Measurements from ENCODE around the gene PDE4B.

The PDE4B gene

DNA sequence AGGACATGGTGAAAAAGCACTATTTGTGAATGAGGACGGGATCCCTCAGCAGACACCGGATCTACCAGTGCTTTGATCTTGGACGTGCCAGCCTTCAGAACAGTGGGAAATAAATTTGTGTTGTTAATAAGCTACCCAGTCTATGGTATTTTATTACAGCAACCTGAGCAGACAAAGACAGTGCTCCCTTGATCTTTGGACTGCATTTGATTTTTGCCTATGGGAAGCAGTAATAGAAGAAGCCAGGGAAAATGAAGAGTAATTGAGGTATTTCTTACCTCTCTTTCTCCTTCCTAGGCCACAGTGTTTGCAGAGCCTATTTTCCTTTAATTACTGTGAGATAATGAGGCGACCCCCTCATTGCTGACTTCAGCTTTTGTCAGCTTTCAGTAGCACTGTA lies 87.9 kb downstream of the PDE4B start:
- Mint-ChIP-seq H3K36me3 (no peaks in the 10 kb centered on the region), H3K27ac (no peak overlapping the region), H3K9me3 (peaks cover 0 to 3% of the 10 kb centered on the region in 2 donors), H3K27me3 (no peaks in the 10 kb centered on the region), H3K4me3 (no peak overlapping the region), H3K4me1 (no peaks in the 10 kb centered on the region)
- ATAC-seq (replicated peaks) (no peak), DNase-seq (no peak)

DNA sequence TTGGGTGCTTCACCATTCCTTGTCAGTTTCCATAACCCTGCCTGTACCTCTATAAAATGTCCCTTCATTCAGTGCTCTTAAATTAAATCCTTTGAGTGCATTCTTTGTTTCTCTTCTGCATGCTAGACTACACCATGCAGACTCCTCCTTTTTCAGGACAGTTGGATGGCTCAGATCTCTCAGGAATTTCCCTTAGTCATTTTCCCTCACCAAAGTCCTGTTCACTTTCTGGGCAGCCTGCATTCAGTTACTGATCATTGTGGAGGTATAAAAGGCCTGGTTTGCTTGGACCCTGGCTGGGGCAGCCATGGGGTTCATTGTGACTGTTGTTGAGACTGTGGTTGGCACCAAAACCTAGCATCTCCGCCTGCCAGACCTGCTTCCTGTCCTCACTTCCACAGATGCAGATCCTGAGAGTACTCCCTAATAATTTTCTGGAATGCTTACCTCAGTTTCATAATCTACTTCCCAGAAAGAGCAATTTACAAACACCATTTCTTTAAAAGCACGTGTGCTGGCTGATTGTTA lies 88.4 kb downstream of the PDE4B start:
- no peak overlapping the region for H3K4me3 Mint-ChIP-seq
- ATAC-seq (replicated peaks) (no peak), DNase-seq (no peak)
- no peak overlapping the region for H3K27ac Mint-ChIP-seq
- H3K9me3 Mint-ChIP-seq, result peaks cover 0 to 3% of the 10 kb centered on the region in 2 donors
- H3K36me3 Mint-ChIP-seq, result no peaks in the 10 kb centered on the region
- no peaks in the 10 kb centered on the region for H3K4me1 Mint-ChIP-seq
- H3K27me3 Mint-ChIP-seq, result no peaks in the 10 kb centered on the region

DNA sequence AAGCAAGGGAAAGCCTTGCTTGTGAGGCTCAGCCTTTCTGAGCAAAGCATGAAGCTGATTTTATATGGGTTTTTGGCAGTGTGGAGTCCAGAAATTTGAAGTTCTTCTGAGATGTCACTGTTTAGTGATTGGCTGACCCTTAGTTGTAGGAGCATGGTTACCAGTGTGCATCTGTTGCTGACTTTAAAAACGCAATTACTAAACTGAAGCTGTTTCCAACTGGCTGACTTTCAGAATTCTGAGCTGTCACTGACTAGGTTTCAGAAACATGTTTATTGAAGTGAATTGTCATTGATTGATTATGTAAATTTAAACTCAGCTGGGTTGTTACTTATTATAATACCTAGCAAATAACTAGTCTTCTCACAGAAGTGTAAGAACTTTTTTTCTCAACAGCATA lies 89.4 kb downstream of the PDE4B start:
- Mint-ChIP-seq H3K4me3 (no peak overlapping the region), H3K4me1 (no peaks in the 10 kb centered on the region)

DNA sequence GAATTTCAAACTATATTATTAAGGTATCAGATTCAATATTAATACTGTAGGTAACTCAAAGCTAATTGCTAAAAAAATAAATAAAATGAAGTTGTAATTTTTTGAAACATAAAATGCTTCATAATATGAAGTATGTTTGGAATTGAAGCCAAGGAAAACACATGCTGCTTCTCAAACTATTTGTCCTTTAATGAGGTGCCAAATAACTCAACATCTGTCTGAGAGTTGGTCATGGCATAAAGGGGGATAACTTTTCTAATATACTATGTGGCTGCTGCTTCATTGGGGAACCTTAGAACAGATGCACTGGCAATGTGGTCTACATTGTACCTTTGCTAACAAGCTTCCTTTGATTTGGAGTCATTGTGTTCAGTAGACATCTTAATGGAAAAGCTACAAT lies 96.7 kb downstream of the PDE4B start:
- no peak overlapping the region for H3K27ac Mint-ChIP-seq
- no peaks in the 10 kb centered on the region for H3K36me3 Mint-ChIP-seq
- peaks cover 7% of the 10 kb centered on the region in 2 donors for H3K9me3 Mint-ChIP-seq
- DNase-seq, result no peak
- no peak overlapping the region for H3K4me3 Mint-ChIP-seq
- H3K4me1 Mint-ChIP-seq, result no peaks in the 10 kb centered on the region
- no peak for ATAC-seq (replicated peaks)
- H3K27me3 Mint-ChIP-seq, result no peaks in the 10 kb centered on the region

More for the DNA sequence above, 89.4 kb downstream of the PDE4B start:
- H3K36me3 Mint-ChIP-seq, result no peaks in the 10 kb centered on the region
- ATAC-seq (replicated peaks), result no peak
- no peak for DNase-seq
- H3K27me3 Mint-ChIP-seq, result no peaks in the 10 kb centered on the region
- H3K9me3 Mint-ChIP-seq, result peaks cover 0 to under 1% of the 10 kb centered on the region in 2 donors
- H3K27ac Mint-ChIP-seq, result no peak overlapping the region

DNA sequence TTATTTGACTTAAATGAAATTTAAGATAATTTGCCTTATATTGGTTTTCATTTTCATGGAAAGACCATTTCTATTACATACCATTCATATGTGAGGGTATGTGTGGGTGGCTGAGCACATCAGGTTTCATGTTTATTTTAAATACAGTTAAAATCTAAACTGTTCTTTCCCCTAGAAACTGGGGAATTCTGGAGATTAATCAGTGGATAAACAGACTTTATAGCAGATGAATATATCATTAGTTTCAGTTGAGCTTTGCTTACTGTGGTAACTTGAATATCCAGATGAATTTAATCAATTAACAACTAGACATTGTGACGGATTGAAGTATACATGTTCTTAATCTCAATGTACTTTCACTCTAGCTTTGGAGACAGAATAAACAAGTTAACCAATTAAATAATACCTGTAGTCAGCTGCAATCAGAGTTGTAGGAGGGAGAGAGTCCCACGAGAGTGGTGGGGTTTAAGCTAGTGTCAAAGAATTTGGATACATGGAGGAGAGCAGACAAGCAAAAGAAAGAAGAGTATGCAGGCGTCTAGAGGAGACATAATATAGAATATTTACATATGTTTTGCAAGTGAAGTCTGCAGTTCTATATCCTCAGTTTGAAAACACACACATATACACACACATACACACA lies 97.6 kb downstream of the PDE4B start:
- H3K36me3 Mint-ChIP-seq, result no peaks in the 10 kb centered on the region
- DNase-seq (no peak), ATAC-seq (replicated peaks) (no peak)
- no peaks in the 10 kb centered on the region for H3K27me3 Mint-ChIP-seq
- peaks cover 7% of the 10 kb centered on the region in 2 donors for H3K9me3 Mint-ChIP-seq
- H3K27ac Mint-ChIP-seq, result no peak overlapping the region
- no peak overlapping the region for H3K4me3 Mint-ChIP-seq
- no peaks in the 10 kb centered on the region for H3K4me1 Mint-ChIP-seq

DNA sequence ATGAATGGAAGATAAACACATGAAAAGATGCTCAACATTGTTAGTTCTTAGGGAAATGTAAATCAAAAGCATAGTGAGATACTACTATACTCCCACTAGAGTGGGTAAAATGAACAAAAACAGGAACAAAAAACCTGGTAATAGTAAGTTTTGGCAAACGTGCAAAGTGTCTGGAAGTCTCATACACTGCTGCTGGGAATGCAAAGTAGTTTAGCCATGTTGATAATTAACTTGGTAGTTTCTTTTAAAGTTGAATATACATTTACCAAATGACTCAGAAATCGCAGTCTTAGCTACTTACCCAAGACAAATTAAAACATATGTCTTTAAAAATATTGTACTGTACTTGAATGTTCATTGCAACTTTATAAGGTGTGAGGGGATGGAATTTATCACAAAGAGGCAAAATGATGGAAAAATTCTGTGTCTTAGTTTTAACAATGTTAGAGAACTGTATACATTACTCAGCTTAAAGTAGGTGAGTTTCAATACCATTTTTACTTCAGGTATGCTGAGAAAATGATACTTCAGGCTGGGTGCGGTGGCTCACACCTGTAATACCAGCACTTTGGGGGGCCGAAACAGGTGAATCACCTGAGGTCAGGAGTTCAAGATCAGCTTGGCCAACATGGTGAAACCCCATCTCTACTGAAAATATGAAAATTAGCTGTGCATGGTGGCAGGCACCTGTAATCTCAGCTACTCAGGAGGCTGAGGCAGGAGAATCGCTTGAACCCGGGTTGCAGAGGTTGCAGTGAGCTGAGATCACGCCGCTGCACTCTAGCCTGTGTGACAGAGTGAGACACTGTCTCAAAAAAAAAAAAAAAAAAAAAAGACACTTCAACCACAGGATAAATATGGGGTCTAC lies 102.3 kb downstream of the PDE4B start:
- no peaks in the 10 kb centered on the region for H3K4me1 Mint-ChIP-seq
- H3K36me3 Mint-ChIP-seq, result no peaks in the 10 kb centered on the region
- no peak overlapping the region for H3K27ac Mint-ChIP-seq
- no peak overlapping the region for H3K4me3 Mint-ChIP-seq
- peaks cover 4 to 8% of the 10 kb centered on the region in 2 donors for H3K9me3 Mint-ChIP-seq
- ATAC-seq (replicated peaks) (no peak), DNase-seq (no peak)
- peaks cover 0 to 6% of the 10 kb centered on the region in 2 donors for H3K27me3 Mint-ChIP-seq

DNA sequence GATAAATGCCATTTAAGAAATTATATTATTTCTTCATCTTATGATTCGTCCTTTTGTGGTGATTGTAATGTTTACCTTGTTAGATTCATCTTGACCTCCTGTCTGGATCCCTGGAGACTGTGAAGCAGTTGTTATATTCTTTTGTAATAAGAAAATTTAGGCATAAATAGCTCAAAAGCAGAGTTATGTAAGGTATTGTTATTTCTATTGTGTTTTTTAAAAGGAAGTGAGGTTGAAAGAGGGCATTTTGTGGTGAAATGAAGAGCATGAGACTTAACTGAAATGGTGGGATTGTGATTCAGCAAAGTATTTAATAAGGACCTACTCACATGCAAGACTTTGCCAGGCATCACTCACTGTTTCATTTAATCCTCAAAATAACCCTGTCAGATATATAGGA lies 104.0 kb downstream of the PDE4B start:
- Mint-ChIP-seq H3K4me3 (no peak overlapping the region), H3K27ac (no peak overlapping the region), H3K9me3 (peaks cover 8 to 11% of the 10 kb centered on the region in 2 donors), H3K36me3 (no peaks in the 10 kb centered on the region), H3K4me1 (no peaks in the 10 kb centered on the region), H3K27me3 (peaks cover 6 to 11% of the 10 kb centered on the region in 2 donors)
- no peak for ATAC-seq (replicated peaks)
- DNase-seq, result no peak

DNA sequence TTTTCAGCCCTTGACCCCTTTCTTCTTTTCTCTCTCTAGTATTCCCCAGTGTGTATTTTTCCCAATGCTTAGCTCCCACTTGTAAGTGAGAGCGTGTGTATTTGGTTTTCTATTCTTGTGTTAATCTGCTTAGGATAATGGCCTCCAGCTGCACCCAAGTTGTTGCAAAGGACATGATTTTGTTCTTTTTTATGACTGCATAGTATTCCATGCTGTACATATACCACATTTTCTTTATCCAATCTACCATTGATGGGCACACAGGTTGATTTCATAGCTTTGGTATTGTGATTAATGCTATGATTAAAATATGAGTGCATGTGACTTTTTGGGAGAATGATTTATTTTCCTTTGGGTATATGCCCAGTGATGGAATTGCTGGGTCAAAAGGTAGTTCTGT lies 104.8 kb downstream of the PDE4B start:
- H3K9me3 Mint-ChIP-seq, result peaks cover 8 to 11% of the 10 kb centered on the region in 2 donors
- H3K27ac Mint-ChIP-seq, result no peak overlapping the region
- ATAC-seq (replicated peaks) (no peak), DNase-seq (no peak)
- peaks cover 6 to 11% of the 10 kb centered on the region in 2 donors for H3K27me3 Mint-ChIP-seq
- H3K4me1 Mint-ChIP-seq, result no peaks in the 10 kb centered on the region
- H3K36me3 Mint-ChIP-seq, result no peaks in the 10 kb centered on the region
- no peak overlapping the region for H3K4me3 Mint-ChIP-seq

DNA sequence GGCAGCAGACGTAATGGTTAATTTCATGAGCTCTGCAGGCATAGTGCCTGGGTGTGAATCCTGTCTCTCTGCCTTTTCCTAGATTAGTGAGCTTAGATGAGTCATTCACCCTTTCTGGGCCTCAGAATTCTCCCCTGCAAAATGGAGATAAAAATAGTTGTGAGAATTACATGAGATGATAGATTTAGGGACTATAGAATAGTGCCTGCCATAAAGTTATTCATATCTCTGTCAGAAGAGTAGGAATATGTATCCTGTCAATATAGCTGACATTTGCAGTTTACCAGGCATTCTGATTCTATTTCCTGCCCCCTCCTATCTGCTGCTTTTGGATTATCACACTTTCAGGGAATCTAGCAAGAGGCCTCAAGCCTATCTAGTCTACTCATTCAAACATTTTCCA lies 112.0 kb downstream of the PDE4B start:
- Mint-ChIP-seq H3K27ac (no peak overlapping the region), H3K27me3 (peaks cover 5 to 11% of the 10 kb centered on the region in 2 donors), H3K36me3 (no peaks in the 10 kb centered on the region), H3K4me3 (no peak overlapping the region), H3K9me3 (peaks cover 2 to 5% of the 10 kb centered on the region in 2 donors), H3K4me1 (no peaks in the 10 kb centered on the region)
- ATAC-seq (replicated peaks) (no peak), DNase-seq (no peak)

DNA sequence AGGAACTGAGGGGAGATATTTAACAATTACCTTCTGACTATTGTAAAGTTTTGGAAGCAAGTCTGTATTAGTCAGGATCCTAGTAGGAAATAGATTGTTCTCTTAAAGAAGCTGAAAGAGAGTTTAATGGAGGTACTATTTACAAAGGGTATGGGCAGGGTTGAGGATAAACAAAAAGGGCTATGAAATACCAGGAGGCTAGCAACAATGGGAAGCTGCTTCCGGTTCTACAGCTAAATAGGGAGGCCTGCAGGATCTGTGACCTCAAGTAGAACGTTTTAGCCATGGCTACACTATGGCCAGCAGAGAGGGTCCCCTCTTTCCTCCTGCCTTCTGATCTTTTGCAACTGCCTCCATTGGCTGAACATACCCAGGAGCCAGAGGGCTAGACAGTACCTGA lies 117.7 kb downstream of the PDE4B start:
- H3K4me3 Mint-ChIP-seq, result no peak overlapping the region
- no peak for DNase-seq
- H3K27ac Mint-ChIP-seq, result no peak overlapping the region
- no peaks in the 10 kb centered on the region for H3K4me1 Mint-ChIP-seq
- peaks cover 0 to 5% of the 10 kb centered on the region in 2 donors for H3K27me3 Mint-ChIP-seq
- no peaks in the 10 kb centered on the region for H3K9me3 Mint-ChIP-seq
- ATAC-seq (replicated peaks), result no peak
- H3K36me3 Mint-ChIP-seq, result no peaks in the 10 kb centered on the region

DNA sequence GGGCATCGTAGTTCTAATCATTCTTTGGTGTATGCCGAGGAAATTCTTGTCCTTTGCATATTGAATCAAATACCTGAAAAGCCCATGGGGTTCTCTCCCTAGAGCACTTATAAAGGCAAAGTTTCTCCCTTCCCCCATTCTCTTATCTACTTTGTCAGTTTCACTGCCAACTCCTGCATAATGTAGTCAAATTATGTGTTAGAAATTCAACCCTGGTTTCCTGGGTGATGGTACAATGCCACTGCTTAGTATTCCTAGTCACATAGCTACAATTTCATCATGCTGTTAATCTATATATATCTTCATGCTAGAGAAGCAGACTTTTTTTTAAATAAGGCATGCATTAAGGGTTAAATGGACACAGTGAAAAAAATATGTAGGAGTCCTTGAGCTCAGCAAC lies 119.0 kb downstream of the PDE4B start:
- no peaks in the 10 kb centered on the region for H3K36me3 Mint-ChIP-seq
- DNase-seq (no peak), ATAC-seq (replicated peaks) (no peak)
- no peaks in the 10 kb centered on the region for H3K9me3 Mint-ChIP-seq
- no peaks in the 10 kb centered on the region for H3K4me1 Mint-ChIP-seq
- no peak overlapping the region for H3K4me3 Mint-ChIP-seq
- H3K27ac Mint-ChIP-seq, result no peak overlapping the region
- peaks cover 0 to 5% of the 10 kb centered on the region in 2 donors for H3K27me3 Mint-ChIP-seq

DNA sequence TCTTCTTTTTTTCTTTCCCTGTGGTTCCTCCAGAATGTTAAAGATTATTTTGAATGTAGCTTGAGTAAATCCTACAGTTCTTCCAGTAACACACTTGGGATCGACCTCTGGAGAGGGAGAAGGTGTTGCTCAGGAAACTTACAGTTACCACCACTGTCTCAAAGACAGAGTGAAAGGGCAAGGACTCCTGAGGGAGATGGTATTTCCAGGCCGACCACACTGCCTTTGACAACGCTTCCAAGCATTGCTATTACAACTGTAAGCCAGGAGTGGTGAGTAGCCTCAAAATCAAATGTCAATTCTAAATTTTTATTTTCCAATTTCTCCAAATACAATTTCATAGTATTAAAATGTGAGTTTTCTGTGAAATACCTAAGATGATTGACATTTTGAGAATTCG lies 125.9 kb downstream of the PDE4B start:
- Mint-ChIP-seq H3K4me1 (no peaks in the 10 kb centered on the region), H3K27ac (no peak overlapping the region), H3K4me3 (no peak overlapping the region), H3K27me3 (no peaks in the 10 kb centered on the region), H3K36me3 (no peaks in the 10 kb centered on the region), H3K9me3 (no peaks in the 10 kb centered on the region)
- ATAC-seq (replicated peaks) (no peak), DNase-seq (no peak)

DNA sequence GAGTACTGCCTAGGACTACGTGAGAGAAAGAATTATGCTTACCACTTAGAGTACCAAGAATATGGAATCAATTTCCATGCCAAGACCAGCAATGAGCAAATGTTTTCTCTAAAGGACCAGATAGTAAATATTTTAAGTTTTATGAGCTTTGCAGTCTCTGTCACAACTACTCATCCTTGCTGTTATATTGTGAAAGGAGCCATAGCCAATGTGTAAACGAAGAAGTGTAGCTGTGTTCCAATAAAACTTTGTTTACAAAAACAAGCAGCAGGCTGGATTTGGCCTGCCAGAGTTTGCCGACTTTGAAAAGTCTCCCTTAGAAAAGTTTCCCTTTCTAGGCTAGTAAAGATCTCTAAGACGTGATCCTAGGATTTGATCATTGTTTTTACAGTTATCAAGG lies 128.8 kb downstream of the PDE4B start:
- H3K27ac Mint-ChIP-seq, result no peak overlapping the region
- H3K27me3 Mint-ChIP-seq, result no peaks in the 10 kb centered on the region
- peaks cover 0 to under 1% of the 10 kb centered on the region in 2 donors for H3K9me3 Mint-ChIP-seq
- no peaks in the 10 kb centered on the region for H3K4me1 Mint-ChIP-seq
- no peak for DNase-seq
- ATAC-seq (replicated peaks), result no peak
- no peaks in the 10 kb centered on the region for H3K36me3 Mint-ChIP-seq
- H3K4me3 Mint-ChIP-seq, result no peak overlapping the region

DNA sequence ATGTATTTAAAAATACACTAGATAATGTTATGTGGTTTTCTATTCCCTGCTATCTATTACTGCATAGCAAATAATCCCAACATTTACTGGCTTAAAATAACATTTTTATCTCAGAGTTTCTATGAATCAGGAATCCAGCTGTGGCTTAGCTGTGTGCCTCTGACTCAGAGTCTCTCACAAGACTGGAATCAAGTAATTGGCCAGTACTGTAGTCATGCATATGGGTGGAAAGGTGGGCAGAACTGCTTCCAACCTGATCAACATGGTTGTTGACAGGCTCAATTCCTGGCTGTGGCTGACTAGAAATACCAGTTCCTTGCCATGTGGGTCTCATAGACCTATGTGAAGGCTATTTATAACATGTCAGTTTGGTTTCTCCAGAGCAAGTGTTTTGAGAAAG lies 131.8 kb downstream of the PDE4B start:
- H3K27ac Mint-ChIP-seq, result no peak overlapping the region
- DNase-seq (no peak), ATAC-seq (replicated peaks) (no peak)
- H3K4me3 Mint-ChIP-seq, result no peak overlapping the region
- H3K9me3 Mint-ChIP-seq, result peaks cover 4 to 6% of the 10 kb centered on the region in 2 donors
- H3K4me1 Mint-ChIP-seq, result no peaks in the 10 kb centered on the region
- H3K27me3 Mint-ChIP-seq, result no peaks in the 10 kb centered on the region
- H3K36me3 Mint-ChIP-seq, result no peaks in the 10 kb centered on the region

DNA sequence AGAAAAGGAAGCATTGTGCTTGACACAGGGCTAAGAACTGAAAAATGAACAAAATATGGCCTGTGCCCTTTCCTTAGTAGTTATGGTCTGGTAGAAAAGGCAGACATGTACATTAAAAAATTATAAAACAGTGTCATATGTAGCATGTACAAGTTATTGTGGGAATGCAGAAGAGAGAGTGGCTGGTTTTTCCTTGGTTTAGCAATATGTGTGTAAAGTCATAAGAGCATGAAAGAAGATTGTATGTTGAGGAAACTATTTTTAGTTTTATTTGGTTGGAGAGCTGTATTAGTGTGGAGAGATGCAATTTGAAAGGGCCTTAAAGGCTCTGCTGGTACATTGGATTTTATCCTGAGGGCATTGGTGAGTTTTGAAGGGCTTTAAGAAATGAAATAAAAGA lies 145.8 kb downstream of the PDE4B start:
- no peak for ATAC-seq (replicated peaks)
- Mint-ChIP-seq H3K4me3 (no peak overlapping the region), H3K27ac (no peak overlapping the region), H3K9me3 (peaks cover 0 to 2% of the 10 kb centered on the region in 2 donors), H3K27me3 (peaks cover 0 to 5% of the 10 kb centered on the region in 2 donors), H3K4me1 (no peaks in the 10 kb centered on the region), H3K36me3 (no peaks in the 10 kb centered on the region)
- no peak for DNase-seq
